Stomach (tissue), 9 donors: ENCODE results near the gene TIMM44. TPM values are rescaled to one million over a fixed set of nuclear protein-coding genes. Genes with fewer than 3 reads are reported as not detected.

Experiments used
- DNase-seq, 2 donors: peaks; one replicate each; pipeline versions ENCODE4 v3.0.0 to v3.0.0-alpha.2; 2013 to 2019
- H3K27ac ChIP-seq, 5 donors: fragments of 200-600 bp in 4 of 5; sonication (generic) in 4 of 5; one replicate each; pipeline ENCODE4 v1.5.1; 2013 to 2019; ENCODE audit warnings: mild to moderate bottlenecking in 1 of 5, moderate library complexity in 1 of 5
- H3K27me3 ChIP-seq, 3 donors: fragments of 200-600 bp; sonication (generic); one replicate each; pipeline ENCODE4 v1.5.1; 2017 to 2019; ENCODE audit warnings: mixed run types in 1 of 3
- H3K36me3 ChIP-seq, 4 donors: fragments of 200-600 bp; sonication (generic); 1 replicate in 3 of 4; 2 replicates in 1 of 4; pipeline ENCODE4 v1.5.1; 2016 to 2019
- H3K4me1 ChIP-seq, 4 donors: fragments of 200-600 bp; sonication (generic); one replicate each; pipeline ENCODE4 v1.5.1; 2016 to 2019
- H3K4me3 ChIP-seq, 4 donors: fragments of 200-600 bp; sonication (generic) in 3 of 4; one replicate each; pipeline ENCODE4 v1.5.1; 2016 to 2019; ENCODE audit warnings: mild to moderate bottlenecking in 1 of 4
- H3K9me3 ChIP-seq, 4 donors: fragments of 200-600 bp; sonication (generic); one replicate each; pipeline ENCODE4 v1.5.1; 2016 to 2019
- EP300 ChIP-seq: sonication (generic); formaldehyde crosslinking; IDR thresholded peaks from one replicate; pipeline ENCODE4 v1.6.1; 2017; ENCODE audit warnings: antibody characterized with exemption
- POLR2A ChIP-seq, 4 donors: fragments of 450-650 bp; IDR thresholded peaks; one replicate each; pipeline ENCODE4 v1.6.1; 2016; ENCODE audit warnings: antibody characterized with exemption in 4 of 4, control low read depth in 2 of 4, mild to moderate bottlenecking in 1 of 4, moderate library complexity in 1 of 4
- POLR2AphosphoS5 ChIP-seq, 3 donors: sonication (generic); formaldehyde crosslinking; IDR thresholded peaks; one replicate each; pipeline ENCODE4 v1.6.1; 2016; ENCODE audit warnings: antibody characterized with exemption in 3 of 3
- WGBS, 5 donors: extraction: QIAGEN DNeasy Blood & Tissue Kit in 3 of 5; methylation state at CpG; one replicate each; pipeline versions ENCODE4 v1.1.5 to v1.1.7; 2013 to 2018; 5-methylcytosine and 5-hydroxymethylcytosine counted together
- intact Hi-C: fragments of 100-400 bp; cut with DNase I; formaldehyde crosslinking; loops from one replicate; pipeline ENCODE4 v1.15.1; 2023; ENCODE audit warnings: low total_unique reads
- polyA plus RNA-seq, 3 donors: library from polyadenylated mRNA; stranded (reverse); fragments of 200-250 nt; gene quantifications; one replicate each; pipeline ENCODE4 v1.2.3, GENCODE V29; 2013
- total RNA-seq, 5 donors: library from RNA; depleted of rRNA; stranded (reverse); fragments of >200 nt; gene quantifications; one replicate each; pipeline versions ENCODE4 v1.1.0 to v1.2.3, GENCODE V29; 2014 to 2016
- TF ChIP-seq, protein P1 (sequence below), 7 experiments: fragments of 450-650 bp in 4 of 7; fragments of 200-600 bp in 3 of 7; sonication (generic) in 3 of 7; IDR thresholded peaks; one replicate each; pipeline ENCODE4 v1.5.1; 2016 to 2019; ENCODE audit warnings: antibody characterized with exemption in 7 of 7, control low read depth in 2 of 7, mild to moderate bottlenecking in 1 of 7
- donor health status: healthy with polysubstance abuse.
- donor health status: Bipolar disorder and iron deficiency.
- donor health status: healthy.

Gene TIMM44
- total and polyA plus RNA-seq, 8 donors = 41.0 to 123 (median 52.8) TPM

DNA sequence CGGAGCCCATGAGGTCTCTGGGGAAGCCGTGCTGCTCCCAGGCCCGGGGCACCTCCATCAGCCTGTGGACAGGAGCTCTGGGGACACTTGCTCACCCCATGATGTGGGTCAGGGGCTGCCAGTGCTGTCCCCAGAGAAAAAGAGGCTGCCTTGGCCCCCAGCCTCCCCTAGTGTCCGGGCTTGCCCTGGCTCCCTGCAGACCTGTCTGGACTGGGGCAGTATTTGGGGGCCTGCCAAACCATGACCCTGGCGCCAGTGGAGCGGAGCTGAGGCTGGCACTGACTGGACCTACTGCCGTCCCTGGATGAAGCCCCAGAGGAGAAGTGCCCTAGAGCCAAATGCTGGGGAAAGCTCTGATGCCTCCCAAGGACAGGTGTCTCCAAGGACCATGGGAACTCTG is 31.6 kb upstream of the TIMM44 start:
- TF ChIP-seq EP300 (no peak), POLR2AphosphoS5 (IDR thresholded peaks at IDR 0.05) (no peak), POLR2A (IDR thresholded peaks at IDR 0.05) (no peak)
- TF ChIP-seq, protein P1, sequence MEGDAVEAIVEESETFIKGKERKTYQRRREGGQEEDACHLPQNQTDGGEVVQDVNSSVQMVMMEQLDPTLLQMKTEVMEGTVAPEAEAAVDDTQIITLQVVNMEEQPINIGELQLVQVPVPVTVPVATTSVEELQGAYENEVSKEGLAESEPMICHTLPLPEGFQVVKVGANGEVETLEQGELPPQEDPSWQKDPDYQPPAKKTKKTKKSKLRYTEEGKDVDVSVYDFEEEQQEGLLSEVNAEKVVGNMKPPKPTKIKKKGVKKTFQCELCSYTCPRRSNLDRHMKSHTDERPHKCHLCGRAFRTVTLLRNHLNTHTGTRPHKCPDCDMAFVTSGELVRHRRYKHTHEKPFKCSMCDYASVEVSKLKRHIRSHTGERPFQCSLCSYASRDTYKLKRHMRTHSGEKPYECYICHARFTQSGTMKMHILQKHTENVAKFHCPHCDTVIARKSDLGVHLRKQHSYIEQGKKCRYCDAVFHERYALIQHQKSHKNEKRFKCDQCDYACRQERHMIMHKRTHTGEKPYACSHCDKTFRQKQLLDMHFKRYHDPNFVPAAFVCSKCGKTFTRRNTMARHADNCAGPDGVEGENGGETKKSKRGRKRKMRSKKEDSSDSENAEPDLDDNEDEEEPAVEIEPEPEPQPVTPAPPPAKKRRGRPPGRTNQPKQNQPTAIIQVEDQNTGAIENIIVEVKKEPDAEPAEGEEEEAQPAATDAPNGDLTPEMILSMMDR (IDR thresholded peaks at IDR 0.05) = no peak
- Histone ChIP-seq H3K27me3 (no peaks in the 10 kb centered on the region), H3K4me3 (no peak overlapping the region), H3K36me3 (peaks cover 51 to 97% (median 92%) of the 10 kb centered on the region in 4 donors), H3K9me3 (no peaks in the 10 kb centered on the region), H3K27ac (no peak overlapping the region), H3K4me1 (no peaks in the 10 kb centered on the region)
- DNase-seq = no peak
- WGBS, 5 donors = 73 to 100% (median 82%) methylated on average over 3 to 7 of the region's 7 CpGs
- intact Hi-C loops = no loop called here

DNA sequence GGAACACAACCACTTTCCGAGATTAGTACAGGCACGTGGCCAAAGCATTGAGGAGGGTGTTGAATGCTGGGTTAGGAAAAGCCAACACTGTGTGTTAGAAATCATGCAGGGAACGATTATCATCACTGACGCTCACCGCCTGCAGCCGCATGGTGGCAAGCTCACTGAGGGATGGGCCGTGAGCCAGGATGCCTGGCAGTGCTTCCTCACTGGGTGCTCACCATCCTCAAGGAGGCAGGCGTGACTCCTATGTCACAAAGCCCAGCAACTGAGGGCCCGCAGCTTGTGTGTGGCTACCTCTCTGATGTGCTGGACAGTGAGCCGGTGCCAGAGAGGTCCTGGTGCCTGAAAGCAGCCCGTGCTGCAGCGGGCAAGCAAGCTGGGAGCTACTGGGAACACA is 30.4 kb upstream of the TIMM44 start:
- peaks cover 45 to 97% (median 90%) of the 10 kb centered on the region in 4 donors for H3K36me3 ChIP-seq
- no peaks in the 10 kb centered on the region for H3K9me3 ChIP-seq
- intact Hi-C loops = no loop called here
- no peak for DNase-seq
- 84 to 93% (median 90%) methylated on average over 10 to 12 of the region's 12 CpGs for WGBS, 5 donors
- H3K27ac ChIP-seq = no peak overlapping the region
- no peak overlapping the region for H3K4me3 ChIP-seq
- no peaks in the 10 kb centered on the region for H3K4me1 ChIP-seq
- no peak for TF ChIP-seq POLR2AphosphoS5 (IDR thresholded peaks at IDR 0.05)
- TF ChIP-seq, protein P1 (IDR thresholded peaks at IDR 0.05) = no peak
- TF ChIP-seq POLR2A (IDR thresholded peaks at IDR 0.05) = no peak
- H3K27me3 ChIP-seq = no peaks in the 10 kb centered on the region

DNA sequence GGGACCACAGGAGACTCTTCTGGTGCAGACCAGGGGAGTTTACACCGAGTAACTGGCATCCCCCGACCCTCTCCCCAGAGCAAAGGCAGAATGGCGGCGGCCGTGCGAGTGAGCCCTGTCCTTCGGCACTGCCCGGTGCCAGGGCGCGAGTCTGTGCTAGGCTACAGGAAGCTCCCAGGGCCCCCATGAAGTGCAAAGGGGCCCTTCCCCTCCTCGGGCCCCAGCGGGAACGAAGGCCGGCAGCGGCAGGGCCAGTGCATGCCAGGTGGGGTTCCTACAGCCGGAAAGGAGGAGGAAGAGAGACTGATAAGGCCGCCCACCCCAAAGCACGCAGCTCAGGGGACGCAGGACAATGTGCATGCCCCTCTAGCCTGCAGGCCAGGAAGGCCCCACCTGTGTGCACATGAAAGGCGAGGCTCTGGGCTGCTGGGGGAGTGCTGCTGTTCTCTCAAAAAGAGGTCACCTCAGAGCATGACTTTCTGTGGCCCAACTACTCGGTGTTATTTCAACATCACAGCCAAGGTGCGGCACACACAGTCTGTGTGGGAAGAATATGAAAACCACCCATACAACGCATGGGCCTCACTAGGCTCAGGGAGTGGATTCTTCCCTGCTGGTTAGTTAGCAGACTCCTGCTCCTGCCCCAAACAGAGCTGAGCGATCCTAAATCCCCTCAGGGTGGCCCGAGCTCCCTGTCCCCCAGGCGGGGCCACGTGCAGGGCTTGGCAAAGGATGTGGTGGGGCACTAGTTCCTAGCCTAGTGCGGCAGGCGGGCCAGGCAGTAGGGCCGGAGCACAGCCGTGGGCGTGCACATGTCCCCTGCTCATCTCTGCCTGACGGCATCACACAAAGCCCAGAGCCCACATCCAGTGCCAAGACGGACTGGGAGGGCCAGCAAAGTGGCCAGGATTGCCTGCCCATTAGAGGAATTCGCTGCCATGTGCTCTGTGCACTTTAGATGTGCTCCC is 28.4 kb upstream of the TIMM44 start:
- Histone ChIP-seq H3K4me3 (no peak overlapping the region), H3K36me3 (peaks cover 42 to 97% (median 90%) of the 10 kb centered on the region in 4 donors), H3K27me3 (no peaks in the 10 kb centered on the region), H3K9me3 (no peaks in the 10 kb centered on the region), H3K27ac (no peak overlapping the region), H3K4me1 (no peaks in the 10 kb centered on the region)
- intact Hi-C loops = no loop called here
- TF ChIP-seq, protein P1 (IDR thresholded peaks at IDR 0.05) = no peak
- TF ChIP-seq EP300 (no peak), POLR2AphosphoS5 (IDR thresholded peaks at IDR 0.05) (no peak)
- 75 to 88% (median 80%) methylated on average over 31 to 35 of the region's 35 CpGs for WGBS, 5 donors
- peak in 1 of 2 donors; percentile 24 for DNase-seq

DNA sequence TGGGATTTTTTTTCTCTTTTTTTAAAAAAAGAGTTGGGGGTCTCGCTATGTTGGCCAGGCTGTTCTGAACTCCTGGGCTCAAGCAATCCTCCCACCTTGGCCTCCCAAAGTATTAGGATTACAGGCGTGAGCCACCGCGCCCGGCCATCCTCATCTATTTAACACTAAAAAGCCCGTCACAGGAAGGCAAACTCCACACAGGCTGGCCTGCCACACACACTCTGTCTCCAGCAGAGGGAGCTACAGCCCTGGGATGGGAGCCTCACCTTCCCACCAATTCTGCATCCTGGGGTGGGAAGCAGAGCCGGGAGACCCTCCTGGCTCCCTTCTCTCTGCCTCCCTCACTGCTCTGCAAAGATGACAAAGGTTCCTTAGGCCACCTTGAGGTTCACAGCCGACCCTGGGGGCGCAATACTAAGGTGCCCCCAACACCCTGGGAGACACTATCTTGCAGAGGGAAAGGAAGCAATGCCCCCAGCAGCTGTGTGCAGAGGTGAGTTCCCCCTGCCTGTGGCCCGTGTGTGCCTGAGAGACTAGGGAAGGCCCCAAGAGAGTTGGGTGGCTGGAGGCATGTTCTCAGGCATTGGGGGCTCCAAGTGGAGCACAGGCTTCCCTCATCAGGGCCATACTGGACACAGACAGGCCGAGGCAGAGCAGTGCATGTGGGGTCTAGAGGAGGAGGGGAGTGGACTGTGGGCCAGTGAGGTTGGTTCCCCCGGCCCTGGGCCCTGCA is 27.4 kb upstream of the TIMM44 start:
- no peak for TF ChIP-seq POLR2AphosphoS5 (IDR thresholded peaks at IDR 0.05)
- TF ChIP-seq, protein P1 (IDR thresholded peaks at IDR 0.05) = peak in 4 of 7 experiments; percentile 38 to 65 (median 48)
- Histone ChIP-seq H3K9me3 (no peaks in the 10 kb centered on the region), H3K4me1 (no peaks in the 10 kb centered on the region), H3K27me3 (no peaks in the 10 kb centered on the region), H3K4me3 (no peak overlapping the region), H3K27ac (no peak overlapping the region), H3K36me3 (peaks cover 45 to 100% (median 93%) of the 10 kb centered on the region in 4 donors)
- DNase-seq = peak; percentile 30 to 68
- intact Hi-C loops = no loop called here
- 65 to 76% (median 72%) methylated on average over 9 to 12 of the region's 12 CpGs for WGBS, 5 donors
